NB4 (cell line): ENCODE measurements around the gene SLFNL1.

Experiments
- DNase-seq: peaks from one replicate; pipeline ENCODE4 v3.0.0; 2010; ENCODE audit warnings: low read depth
- H3K4me3 ChIP-seq: one replicate; pipeline ENCODE4 v1.5.1; 2011; ENCODE audit warnings: mild to moderate bottlenecking, low read depth, low read length, moderate library complexity
- MYC ChIP-seq: IDR thresholded peaks from 2 replicates; pipeline ENCODE4 v1.6.1; 2011; ENCODE audit warnings: low read depth, low read length
- POLR2A ChIP-seq: IDR thresholded peaks from 2 replicates; pipeline ENCODE4 v1.6.1; 2011; ENCODE audit warnings: mild to moderate bottlenecking; ENCODE audit not compliant: insufficient read length; ENCODE audit errors: extremely low read depth
- TF ChIP-seq, protein P1 (sequence below): IDR thresholded peaks from 2 replicates; pipeline ENCODE4 v1.6.1; 2011; ENCODE audit warnings: low read depth, low read length
- TF ChIP-seq, protein P2 (sequence below): IDR thresholded peaks from one replicate; pipeline ENCODE4 v1.5.1; 2012; ENCODE audit warnings: low read depth, low read length

SLFNL1 gene

DNA sequence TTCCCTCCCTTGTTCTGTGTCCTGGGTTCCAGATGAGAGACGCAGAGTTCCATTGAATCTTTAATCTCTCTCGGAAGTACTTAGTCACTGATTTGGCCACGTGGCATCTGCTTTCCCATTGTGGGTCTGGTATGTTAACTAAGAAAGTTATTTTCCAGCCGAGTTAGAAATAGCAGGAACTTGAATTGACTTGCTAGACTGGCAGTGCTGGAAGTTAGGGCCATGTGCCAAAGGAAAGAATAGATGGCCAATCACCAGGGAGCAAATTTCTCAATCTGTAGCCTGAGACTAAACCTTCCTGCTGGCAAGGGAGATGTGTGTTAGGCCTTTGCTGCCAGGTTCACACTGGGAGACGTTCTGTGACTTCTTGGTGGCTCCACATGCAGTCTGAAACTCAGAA lies 24.2 kb upstream of the SLFNL1 start:
- H3K4me3 ChIP-seq: no peak overlapping the region
- TF ChIP-seq, protein P1, sequence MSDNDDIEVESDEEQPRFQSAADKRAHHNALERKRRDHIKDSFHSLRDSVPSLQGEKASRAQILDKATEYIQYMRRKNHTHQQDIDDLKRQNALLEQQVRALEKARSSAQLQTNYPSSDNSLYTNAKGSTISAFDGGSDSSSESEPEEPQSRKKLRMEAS: no peak
- no peak for TF ChIP-seq MYC
- no peak for TF ChIP-seq POLR2A
- TF ChIP-seq, protein P2, sequence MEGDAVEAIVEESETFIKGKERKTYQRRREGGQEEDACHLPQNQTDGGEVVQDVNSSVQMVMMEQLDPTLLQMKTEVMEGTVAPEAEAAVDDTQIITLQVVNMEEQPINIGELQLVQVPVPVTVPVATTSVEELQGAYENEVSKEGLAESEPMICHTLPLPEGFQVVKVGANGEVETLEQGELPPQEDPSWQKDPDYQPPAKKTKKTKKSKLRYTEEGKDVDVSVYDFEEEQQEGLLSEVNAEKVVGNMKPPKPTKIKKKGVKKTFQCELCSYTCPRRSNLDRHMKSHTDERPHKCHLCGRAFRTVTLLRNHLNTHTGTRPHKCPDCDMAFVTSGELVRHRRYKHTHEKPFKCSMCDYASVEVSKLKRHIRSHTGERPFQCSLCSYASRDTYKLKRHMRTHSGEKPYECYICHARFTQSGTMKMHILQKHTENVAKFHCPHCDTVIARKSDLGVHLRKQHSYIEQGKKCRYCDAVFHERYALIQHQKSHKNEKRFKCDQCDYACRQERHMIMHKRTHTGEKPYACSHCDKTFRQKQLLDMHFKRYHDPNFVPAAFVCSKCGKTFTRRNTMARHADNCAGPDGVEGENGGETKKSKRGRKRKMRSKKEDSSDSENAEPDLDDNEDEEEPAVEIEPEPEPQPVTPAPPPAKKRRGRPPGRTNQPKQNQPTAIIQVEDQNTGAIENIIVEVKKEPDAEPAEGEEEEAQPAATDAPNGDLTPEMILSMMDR: no peak
- DNase-seq: no peak

DNA sequence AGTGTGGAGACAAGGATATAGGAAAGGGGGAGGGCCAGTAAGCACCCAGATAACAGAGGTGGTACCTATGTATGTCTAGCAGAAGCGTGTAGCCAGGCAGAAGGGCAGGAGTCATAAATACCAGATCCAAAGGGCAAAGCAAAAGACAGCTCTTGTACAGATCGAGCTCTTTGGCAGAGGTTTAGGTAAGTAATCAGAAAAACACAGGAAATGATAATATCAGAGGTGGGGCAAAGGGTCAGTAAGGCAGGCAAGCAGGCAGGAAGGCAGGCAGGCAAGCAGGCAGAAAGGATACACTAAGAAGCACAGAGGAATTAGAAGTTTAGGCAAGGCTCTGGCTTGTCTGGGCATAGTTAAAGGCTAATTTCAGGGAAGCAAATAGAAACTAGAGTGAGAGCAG lies 22.7 kb upstream of the SLFNL1 start:
- no peak overlapping the region for H3K4me3 ChIP-seq
- TF ChIP-seq, protein P2: no peak
- no peak for TF ChIP-seq POLR2A
- TF ChIP-seq MYC: no peak
- TF ChIP-seq, protein P1: no peak
- DNase-seq: no peak

DNA sequence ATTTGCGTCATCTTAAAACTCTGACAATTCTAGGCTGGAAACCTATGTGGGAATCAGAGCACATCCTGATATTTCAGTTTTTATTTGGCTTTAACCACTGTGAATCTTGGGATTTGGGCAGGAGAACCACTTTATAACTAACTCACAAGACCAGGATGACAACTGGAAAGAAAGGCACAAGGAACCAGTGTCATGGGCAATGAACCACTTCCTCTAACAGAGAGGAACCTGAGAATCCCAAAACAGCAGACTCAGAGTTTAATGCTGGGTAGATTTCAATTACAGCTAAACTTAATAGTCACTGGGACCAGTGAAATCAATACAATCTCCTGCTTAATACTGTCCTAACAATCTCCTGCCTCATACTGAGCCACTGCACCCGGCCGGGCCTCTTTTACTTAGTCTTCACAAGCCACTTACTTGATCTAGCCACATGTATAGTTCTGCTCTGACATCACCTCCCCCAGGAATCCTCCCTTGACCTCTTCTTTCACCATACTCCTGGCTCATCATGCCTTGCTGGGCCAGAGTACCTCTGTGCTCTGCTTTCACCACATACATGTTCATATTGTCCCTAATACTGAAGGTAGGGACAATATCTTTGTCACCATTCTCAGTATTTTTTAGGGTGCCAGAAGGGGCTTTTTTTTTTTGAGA lies 20.2 kb upstream of the SLFNL1 start:
- DNase-seq: peak; percentile 55
- TF ChIP-seq MYC: no peak
- TF ChIP-seq, protein P2: no peak
- no peak for TF ChIP-seq POLR2A
- TF ChIP-seq, protein P1: no peak
- H3K4me3 ChIP-seq: no peak overlapping the region

DNA sequence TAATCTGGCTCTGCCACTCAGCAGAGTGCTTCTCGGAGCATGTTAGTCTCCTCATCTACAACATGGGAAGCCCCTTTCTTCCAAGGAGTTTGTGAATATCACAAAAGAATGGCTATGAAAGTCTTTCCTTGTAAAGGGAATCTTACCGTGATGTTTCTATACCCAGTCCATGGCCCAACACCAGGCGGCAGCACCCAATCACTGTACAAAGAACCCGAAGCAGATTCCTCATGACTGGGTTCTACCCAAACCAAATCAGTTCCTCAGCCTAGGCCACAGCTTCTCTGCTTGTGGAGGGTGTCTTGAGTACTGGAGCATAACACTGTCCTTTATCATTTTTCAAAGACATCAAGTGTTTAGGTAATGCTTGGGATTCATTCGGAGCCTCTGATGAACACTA lies 16.6 kb upstream of the SLFNL1 start:
- no peak overlapping the region for H3K4me3 ChIP-seq
- TF ChIP-seq POLR2A: no peak
- no peak for DNase-seq

DNA sequence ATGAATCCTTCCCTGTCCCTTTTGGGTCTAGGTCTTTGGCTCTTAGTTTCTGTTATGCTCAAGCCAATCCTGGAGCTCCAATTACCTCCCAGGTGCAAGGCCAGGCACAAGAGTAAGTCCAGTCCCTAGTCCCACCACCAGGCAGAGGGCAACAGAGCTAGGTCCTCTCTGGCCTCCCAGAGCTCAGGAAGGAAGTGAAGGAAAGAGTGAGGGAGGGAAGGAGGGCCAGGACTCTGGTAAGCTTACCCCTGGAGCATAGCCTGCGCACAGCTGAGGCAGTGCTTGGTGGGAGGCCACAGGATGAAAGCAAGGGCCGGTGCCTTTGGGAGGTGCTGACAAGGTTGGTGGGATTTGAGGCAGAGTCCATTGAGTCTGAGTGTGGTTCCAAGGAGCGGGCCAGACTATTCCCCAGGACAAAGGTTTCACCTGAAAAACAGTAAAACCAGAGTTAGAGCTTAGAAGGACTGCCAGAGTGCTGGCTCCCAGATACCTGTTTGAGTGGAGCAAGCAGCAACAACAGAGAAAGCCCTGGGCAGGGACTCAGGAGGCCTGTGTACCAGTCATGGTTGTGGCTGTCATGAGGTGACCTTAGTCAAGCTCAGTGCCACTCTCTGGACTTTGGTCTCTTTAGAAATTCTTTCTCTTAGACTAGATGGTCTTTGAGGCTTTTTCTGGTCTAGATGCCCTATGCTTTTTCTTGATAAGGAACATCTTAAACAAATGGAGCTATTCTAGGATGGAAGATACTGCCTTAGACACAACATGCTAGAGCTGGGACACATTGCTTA lies 15.8 kb upstream of the SLFNL1 start:
- H3K4me3 ChIP-seq: no peak overlapping the region
- TF ChIP-seq, protein P2: no peak
- TF ChIP-seq MYC (no peak), POLR2A (no peak)
- TF ChIP-seq, protein P1: no peak
- DNase-seq: no peak

DNA sequence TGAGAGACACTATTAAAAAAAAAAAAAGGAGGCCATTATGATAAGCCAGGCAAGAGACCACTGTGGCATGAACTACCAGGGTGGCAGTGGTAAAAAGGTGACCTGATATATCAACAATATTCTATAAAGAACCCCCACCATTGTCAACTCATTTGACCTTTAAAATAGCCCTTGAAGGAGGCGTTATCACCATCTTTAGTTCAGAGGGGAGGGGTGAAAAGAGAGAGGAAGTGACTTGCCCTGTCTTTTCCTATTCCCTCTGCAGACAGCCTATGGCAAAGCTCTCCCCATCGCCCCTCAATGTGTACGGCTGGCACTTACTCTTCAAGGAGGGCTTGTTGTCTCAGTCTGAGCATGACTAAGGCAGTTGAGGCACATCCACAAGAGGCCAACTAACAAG lies 11.7 kb upstream of the SLFNL1 start:
- no peak for TF ChIP-seq POLR2A
- TF ChIP-seq, protein P2: no peak
- no peak for TF ChIP-seq MYC
- TF ChIP-seq, protein P1: no peak
- DNase-seq: no peak
- H3K4me3 ChIP-seq: no peak overlapping the region
